GM18868 (cell line): ENCODE data around the gene RNF38.
"Not testable (repeated sequence)": the region's sequence is repeated elsewhere in the genome, so short reads cannot be mapped to it uniquely, and the experiment has no call there.

ENCODE experiments used
- ATAC-seq: cut with Tn5 transposase; IDR thresholded peaks from one replicate; pipeline ENCODE4 v1.9.1; 2021; ENCODE audit warnings: mild to moderate bottlenecking, moderate library complexity; ENCODE audit not compliant: unreplicated experiment

RNF38 gene

GRCh38 chr9:36336131-36336907 is 63.8 kb downstream of the RNF38 start:
- ATAC-seq = no peak

- no peak for ATAC-seq
These were observed 68.1 kb downstream of the RNF38 start for GRCh38 chr9:36332006-36332405.

- no peak for ATAC-seq
These were observed 71.2 kb downstream of the RNF38 start for GRCh38 chr9:36328798-36329411.

- no peak for ATAC-seq
These were observed 74.8 kb downstream of the RNF38 start for GRCh38 chr9:36325081-36325828.

GRCh38 chr9:36323926-36324325 is 76.1 kb downstream of the RNF38 start:
- no peak for ATAC-seq

GRCh38 chr9:36322462-36322861 is 77.6 kb downstream of the RNF38 start:
- no peak for ATAC-seq

- ATAC-seq = not testable (repeated sequence)
These were observed 78.2 kb downstream of the RNF38 start for GRCh38 chr9:36321903-36322302.

- ATAC-seq = no peak
These were observed 79.6 kb downstream of the RNF38 start for GRCh38 chr9:36320466-36320865.

GRCh38 chr9:36319806-36320205 is 80.3 kb downstream of the RNF38 start:
- no peak for ATAC-seq

- no peak for ATAC-seq
These were observed 80.9 kb downstream of the RNF38 start for GRCh38 chr9:36319183-36319582.

- ATAC-seq = no peak
These were observed 81.8 kb downstream of the RNF38 start for GRCh38 chr9:36318212-36318802.

GRCh38 chr9:36317766-36318165 is 82.3 kb downstream of the RNF38 start:
- ATAC-seq = no peak

GRCh38 chr9:36316611-36317317 is 83.3 kb downstream of the RNF38 start:
- ATAC-seq = no peak

- ATAC-seq = no peak
These were observed 84.0 kb downstream of the RNF38 start for GRCh38 chr9:36316049-36316448.

- no peak for ATAC-seq
These were observed 84.8 kb downstream of the RNF38 start for GRCh38 chr9:36315283-36315682.

- ATAC-seq = no peak
These were observed 85.3 kb downstream of the RNF38 start for GRCh38 chr9:36314740-36315139.

GRCh38 chr9:36306471-36307306 is 93.4 kb downstream of the RNF38 start:
- ATAC-seq = no peak

- ATAC-seq = not testable (repeated sequence)
These were observed 95.7 kb downstream of the RNF38 start for GRCh38 chr9:36304366-36304765.

GRCh38 chr9:36301227-36301626 is 98.8 kb downstream of the RNF38 start:
- no peak for ATAC-seq

GRCh38 chr9:36298566-36298965 is 101.5 kb downstream of the RNF38 start:
- ATAC-seq = no peak
